Activated CD4-positive, alpha-beta T cell treated with anti-CD3 and anti-CD28 coated beads for 36 hours (primary cell): ENCODE data around the gene CST4. TPM values are rescaled to one million over a fixed set of nuclear protein-coding genes. Genes with fewer than 3 reads are reported as not detected.
"Not testable (repeated sequence)": the region's sequence is repeated elsewhere in the genome, so short reads cannot be mapped to it uniquely, and the experiment has no call there.

Source experiments
- ATAC-seq: fragments of 200-7000 bp; cut with Tn5 transposase; one replicate; pipeline ENCODE4 v1.10.0; 2021; ENCODE audit warnings: mild to moderate bottlenecking, moderate library complexity
- CTCF ChIA-PET: fragments of 350-600 bp; sonication (Branson Sonifier 250); formaldehyde crosslinking; loops from one replicate; lab custom pipeline; 2021; ENCODE audit warnings: antibody characterized with exemption; lab: Charles Lee
- POLR2A ChIA-PET: fragments of 350-600 bp; sonication (Branson Sonifier 250); formaldehyde crosslinking; loops from one replicate; lab custom pipeline; 2021; ENCODE audit warnings: antibody characterized with exemption, inconsistent platforms; lab: Charles Lee
- DNase-seq: peaks from one replicate; pipeline ENCODE4 v3.0.0-alpha.2; 2020
- H3K27ac Mint-ChIP-seq: one replicate; pipeline ENCODE4 v1.8.0; 2021; ENCODE audit warnings: mixed read lengths
- H3K27me3 Mint-ChIP-seq: one replicate; pipeline ENCODE4 v1.8.0; 2021; ENCODE audit warnings: mixed read lengths
- H3K36me3 Mint-ChIP-seq: one replicate; pipeline ENCODE4 v1.8.0; 2021; ENCODE audit warnings: low read depth, mixed read lengths
- H3K4me1 Mint-ChIP-seq: one replicate; pipeline ENCODE4 v1.8.0; 2021; ENCODE audit warnings: mixed read lengths
- H3K4me3 Mint-ChIP-seq: one replicate; pipeline ENCODE4 v1.8.0; 2021; ENCODE audit warnings: mild to moderate bottlenecking, moderate library complexity, mixed read lengths
- H3K9me3 Mint-ChIP-seq: one replicate; pipeline ENCODE4 v1.8.0; 2021; ENCODE audit warnings: low read depth, mixed read lengths
- intact Hi-C, 2 experiments: fragments of 100-400 bp; cut with DNase I in 1 of 2; cut with micrococcal nuclease in 1 of 2; formaldehyde crosslinking; loops; one replicate each; pipeline versions ENCODE4 v1.14.2 to v1.15.1; 2022 to 2024; cut with DNase I, micrococcal nuclease
- total RNA-seq, 2 experiments: library from RNA; stranded (reverse); gene quantifications; one replicate each; pipeline ENCODE4 v1.2.3, GENCODE V29; 2021

The CST4 gene
- total RNA-seq, 2 experiments from 2014 or later: not detected

DNA sequence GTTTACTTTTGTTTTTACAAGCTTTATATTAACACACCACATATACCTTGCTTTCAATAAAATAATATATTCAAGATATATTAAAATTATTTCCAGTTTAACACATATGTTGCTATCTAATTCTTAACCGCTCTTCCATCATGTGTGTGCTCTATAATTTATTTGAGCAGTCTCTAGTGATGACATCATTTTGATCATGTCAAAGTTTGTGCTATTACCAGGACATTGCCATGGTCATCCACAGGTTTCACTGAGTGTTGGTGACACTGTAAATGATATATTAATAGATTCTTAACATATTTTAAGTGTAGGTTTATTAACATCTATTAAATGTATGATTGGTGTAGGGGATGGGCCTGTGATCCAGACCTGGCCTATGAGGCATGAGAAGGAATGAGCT, 17.1 kb upstream of the CST4 start:
- ChIA-PET POLR2A (no interaction called here), CTCF (no interaction called here)
- DNase-seq (no peak), ATAC-seq (no peak)
- H3K4me1 Mint-ChIP-seq: no peaks in the 10 kb centered on the region
- intact Hi-C loops: no loop called here
- no peak overlapping the region for H3K4me3 Mint-ChIP-seq
- no peaks in the 10 kb centered on the region for H3K9me3 Mint-ChIP-seq
- peaks cover 2% of the 10 kb centered on the region for H3K27me3 Mint-ChIP-seq
- H3K27ac Mint-ChIP-seq: no peak overlapping the region
- no peaks in the 10 kb centered on the region for H3K36me3 Mint-ChIP-seq

GRCh38 chr20:23702021-23702420, 13.2 kb upstream of the CST4 start:
- Mint-ChIP-seq H3K27me3 (peaks cover 2% of the 10 kb centered on the region), H3K36me3 (no peaks in the 10 kb centered on the region), H3K4me1 (no peaks in the 10 kb centered on the region), H3K9me3 (no peaks in the 10 kb centered on the region), H3K27ac (no peak overlapping the region), H3K4me3 (no peak overlapping the region)
- DNase-seq: no peak
- no peak for ATAC-seq
- ChIA-PET POLR2A (no interaction called here), CTCF (interaction anchor here (0.6 kb wide), 1 partner anchor 462 kb away, joined by 3 read pairs; no protein-coding TSS in a partner anchor)
- intact Hi-C loops: no loop called here

GRCh38 chr20:23700931-23701330, 12.1 kb upstream of the CST4 start:
- DNase-seq: no peak
- CTCF ChIA-PET: no interaction called here
- Mint-ChIP-seq H3K36me3 (no peaks in the 10 kb centered on the region), H3K27ac (no peak overlapping the region), H3K4me3 (no peak overlapping the region), H3K27me3 (peaks cover 2% of the 10 kb centered on the region), H3K4me1 (no peaks in the 10 kb centered on the region), H3K9me3 (no peaks in the 10 kb centered on the region)
- no peak for ATAC-seq
- POLR2A ChIA-PET: no interaction called here
- intact Hi-C loops: no loop called here

DNA sequence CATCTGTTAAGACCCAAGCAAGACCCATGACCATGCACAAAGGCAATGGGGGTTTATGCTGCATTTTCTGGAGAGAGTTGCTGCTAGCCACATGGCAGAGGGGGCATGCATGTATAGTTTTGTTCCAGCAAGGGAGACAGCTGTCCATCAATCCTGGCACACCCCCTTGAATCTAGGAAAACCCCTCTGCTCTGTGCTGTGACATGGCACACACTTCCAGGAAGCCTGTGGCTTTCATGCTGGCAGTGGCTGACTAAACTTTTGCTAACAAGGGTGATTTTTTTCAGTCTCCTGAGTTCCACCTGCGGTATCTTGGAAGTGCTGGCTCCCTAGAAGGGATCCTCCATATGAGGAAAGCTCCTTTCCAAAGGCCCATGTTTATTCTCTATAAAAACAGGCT, 9.1 kb upstream of the CST4 start:
- H3K27ac Mint-ChIP-seq: no peak overlapping the region
- intact Hi-C loops: no loop called here
- ChIA-PET POLR2A (no interaction called here), CTCF (no interaction called here)
- no peaks in the 10 kb centered on the region for H3K4me1 Mint-ChIP-seq
- DNase-seq (no peak), ATAC-seq (no peak)
- no peak overlapping the region for H3K4me3 Mint-ChIP-seq
- no peaks in the 10 kb centered on the region for H3K36me3 Mint-ChIP-seq
- no peaks in the 10 kb centered on the region for H3K9me3 Mint-ChIP-seq
- H3K27me3 Mint-ChIP-seq: peaks cover 6% of the 10 kb centered on the region

DNA sequence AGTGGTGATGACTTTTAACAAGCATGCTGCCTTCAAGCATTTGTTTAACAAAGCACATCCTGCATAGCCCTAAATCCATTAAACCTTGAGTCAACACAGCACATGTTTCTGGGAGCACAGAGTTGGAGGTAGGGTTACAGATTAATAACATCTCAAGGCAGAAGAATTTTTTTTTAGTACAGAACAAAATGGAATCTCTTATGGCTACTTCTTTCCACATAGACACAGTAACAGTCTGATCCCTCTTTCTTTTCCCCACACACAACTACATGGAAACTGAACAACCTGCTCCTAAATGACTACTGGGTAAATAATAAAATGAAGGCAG, 6.2 kb upstream of the CST4 start:
- CTCF ChIA-PET, POLR2A ChIA-PET: not testable (repeated sequence)

GRCh38 chr20:23694178-23695067, 5.6 kb upstream of the CST4 start:
- H3K4me3 Mint-ChIP-seq, ATAC-seq, POLR2A ChIA-PET, H3K27ac Mint-ChIP-seq, H3K9me3 Mint-ChIP-seq, CTCF ChIA-PET, DNase-seq, H3K4me1 Mint-ChIP-seq, intact Hi-C loops, H3K27me3 Mint-ChIP-seq, H3K36me3 Mint-ChIP-seq: not testable (repeated sequence)

More for the DNA sequence above, 6.2 kb upstream of the CST4 start:
- H3K4me3 Mint-ChIP-seq, H3K9me3 Mint-ChIP-seq, ATAC-seq, intact Hi-C loops, H3K27ac Mint-ChIP-seq, H3K27me3 Mint-ChIP-seq, DNase-seq, H3K4me1 Mint-ChIP-seq, H3K36me3 Mint-ChIP-seq: not testable (repeated sequence)

DNA sequence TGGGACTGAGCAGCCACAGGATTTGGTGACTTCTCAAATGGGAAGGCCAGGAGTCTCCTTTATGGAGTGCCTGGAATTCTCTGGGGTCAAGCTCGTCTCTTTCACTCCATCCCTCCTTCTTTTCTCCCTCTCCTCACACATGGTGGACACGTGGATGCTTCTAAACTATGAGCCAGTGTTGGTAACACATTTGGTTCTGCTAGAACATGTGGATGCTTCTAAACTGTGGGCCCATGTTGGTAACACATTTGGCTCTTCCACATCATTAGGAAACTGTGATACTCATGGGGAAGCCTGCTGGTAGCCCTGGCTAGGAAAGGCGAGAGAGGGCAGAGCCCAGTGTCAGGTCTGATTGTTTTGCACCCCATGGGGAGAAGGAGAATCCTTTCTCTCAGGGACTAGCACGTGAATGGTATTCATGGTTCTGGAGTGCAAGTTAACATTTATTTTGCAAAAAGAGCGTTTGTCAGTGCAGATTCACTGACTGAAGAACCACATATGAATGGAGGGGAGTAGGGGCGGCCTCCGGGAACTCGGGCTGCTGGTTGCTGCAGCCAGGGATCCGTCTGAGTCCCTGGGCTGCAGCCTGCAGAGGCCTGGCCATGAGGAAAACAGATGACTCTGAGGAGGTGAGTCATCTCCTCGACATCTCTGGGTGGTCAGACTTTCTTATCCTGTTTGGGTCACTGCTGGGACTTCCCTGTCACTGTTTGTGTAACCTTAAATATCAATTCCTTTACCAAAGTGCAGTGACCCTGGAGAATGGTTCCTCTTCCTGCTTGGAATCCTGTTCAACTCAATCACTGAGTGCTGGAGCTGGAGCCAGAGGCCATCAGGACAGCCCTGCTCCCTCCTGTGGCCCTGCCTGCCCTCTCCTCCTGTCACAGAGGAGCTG, 4.1 kb upstream of the CST4 start:
- H3K36me3 Mint-ChIP-seq, H3K4me1 Mint-ChIP-seq, H3K9me3 Mint-ChIP-seq, H3K27me3 Mint-ChIP-seq, POLR2A ChIA-PET, H3K27ac Mint-ChIP-seq, DNase-seq, CTCF ChIA-PET, ATAC-seq, intact Hi-C loops, H3K4me3 Mint-ChIP-seq: not testable (repeated sequence)

DNA sequence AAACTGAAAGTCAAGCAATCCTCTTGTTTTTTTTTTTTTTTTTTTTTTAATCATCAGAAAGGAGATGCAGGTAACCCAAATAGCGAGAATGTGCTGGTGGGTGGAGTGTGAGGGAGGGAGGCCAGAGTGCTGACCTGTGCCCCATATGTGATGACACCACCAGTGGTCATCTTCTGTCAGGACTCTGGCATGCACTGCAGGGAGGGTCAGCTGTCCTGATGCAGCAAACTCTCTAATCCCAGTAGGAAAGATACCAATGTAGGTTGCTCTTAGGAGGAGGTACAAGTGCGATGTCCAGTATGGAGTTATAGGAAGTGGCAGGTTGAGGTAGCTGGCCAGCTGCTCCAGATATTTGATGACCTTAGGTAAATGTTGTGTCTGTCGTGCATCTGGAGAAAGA, 2.8 kb upstream of the CST4 start:
- intact Hi-C loops: no loop called here
- no peak overlapping the region for H3K27ac Mint-ChIP-seq
- no peaks in the 10 kb centered on the region for H3K9me3 Mint-ChIP-seq
- CTCF ChIA-PET: no interaction called here
- POLR2A ChIA-PET: no interaction called here
- DNase-seq (no peak), ATAC-seq (no peak)
- H3K4me1 Mint-ChIP-seq: no peaks in the 10 kb centered on the region
- H3K4me3 Mint-ChIP-seq: no peak overlapping the region
- H3K36me3 Mint-ChIP-seq: no peaks in the 10 kb centered on the region
- H3K27me3 Mint-ChIP-seq: peaks cover 6% of the 10 kb centered on the region

GRCh38 chr20:23690581-23690980, 1.7 kb upstream of the CST4 start:
- CTCF ChIA-PET: no interaction called here
- H3K4me1 Mint-ChIP-seq: no peaks in the 10 kb centered on the region
- DNase-seq (no peak), ATAC-seq (no peak)
- H3K27me3 Mint-ChIP-seq: peaks cover 7% of the 10 kb centered on the region
- H3K36me3 Mint-ChIP-seq: no peaks in the 10 kb centered on the region
- POLR2A ChIA-PET: no interaction called here
- intact Hi-C loops: no loop called here
- H3K9me3 Mint-ChIP-seq: no peaks in the 10 kb centered on the region
- no peak overlapping the region for H3K4me3 Mint-ChIP-seq
- H3K27ac Mint-ChIP-seq: no peak overlapping the region

DNA sequence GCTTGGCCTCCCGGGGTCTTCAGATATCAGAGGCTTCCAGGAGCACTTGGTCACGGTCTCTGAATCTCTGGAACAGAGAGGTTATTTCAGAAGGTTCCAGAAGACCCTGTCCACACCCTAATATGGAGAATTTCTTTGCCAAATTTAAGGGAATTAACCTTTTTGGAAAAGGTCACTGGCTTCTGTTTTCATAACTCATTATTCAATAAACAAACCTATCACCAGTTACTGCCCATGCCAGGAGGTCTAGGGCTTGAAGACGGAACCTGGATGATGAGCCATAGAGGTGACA, 507 bp upstream of the CST4 start:
- H3K9me3 Mint-ChIP-seq: no peaks in the 10 kb centered on the region
- no peak overlapping the region for H3K4me3 Mint-ChIP-seq
- ATAC-seq: no peak
- H3K36me3 Mint-ChIP-seq: no peaks in the 10 kb centered on the region
- DNase-seq: no peak
- intact Hi-C loops: no loop called here
- peaks cover 6% of the 10 kb centered on the region for H3K27me3 Mint-ChIP-seq
- CTCF ChIA-PET: no interaction called here
- no peaks in the 10 kb centered on the region for H3K4me1 Mint-ChIP-seq
- H3K27ac Mint-ChIP-seq: no peak overlapping the region
- POLR2A ChIA-PET: no interaction called here

- no peak overlapping the region for H3K4me3 Mint-ChIP-seq
- no peaks in the 10 kb centered on the region for H3K36me3 Mint-ChIP-seq
- CTCF ChIA-PET: no interaction called here
- H3K9me3 Mint-ChIP-seq: no peaks in the 10 kb centered on the region
- POLR2A ChIA-PET: interaction anchor here (0.6 kb wide), 1 partner anchor 25 kb away, joined by 4 read pairs; no protein-coding TSS in a partner anchor
- ATAC-seq: no peak
- no peaks in the 10 kb centered on the region for H3K4me1 Mint-ChIP-seq
- intact Hi-C loops: no loop called here
- H3K27ac Mint-ChIP-seq: no peak overlapping the region
- peaks cover 1% of the 10 kb centered on the region for H3K27me3 Mint-ChIP-seq
- DNase-seq: no peak
Observed at GRCh38 chr20:23687986-23688385, 852 bp downstream of the CST4 start.
